ENCODE measurements around the gene BET1. TPM values are rescaled to one million over a fixed set of nuclear protein-coding genes. Genes with fewer than 3 reads are reported as not detected.

BET1 gene, protein sequence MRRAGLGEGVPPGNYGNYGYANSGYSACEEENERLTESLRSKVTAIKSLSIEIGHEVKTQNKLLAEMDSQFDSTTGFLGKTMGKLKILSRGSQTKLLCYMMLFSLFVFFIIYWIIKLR
- total RNA-seq (2021; ENCODE audit: unreplicated experiment) (17.2 TPM), Bru-seq, nascent RNA (percentile 86 among the genes with signal in this experiment), BruChase-seq, experiment 1, labeled RNA remaining after a 6-hour chase (percentile 84 among the genes with signal in this experiment), BruChase-seq, experiment 2, labeled RNA remaining after a 2-hour chase (percentile 80 among the genes with signal in this experiment)
- polyA plus RNA-seq (2012), result 8.6 and 9.2 TPM in 2 replicates
- long read RNA-seq, transcript BET1-201 (4 exons, 1,504 nt), result major isoform, 10 of 15 reads
- long read RNA-seq, partial matches to known transcripts, result 0 of 15 reads
- long read RNA-seq, other reads (novel, unspliced or antisense), result 5 of 15 reads

- CTCF ChIA-PET, result no interaction called here
- RAD21 ChIA-PET (ENCODE audit: low non-redundant PET in 1 of 2, low total read pairs in 2 of 2, uncharacterized antibody in 2 of 2, unreplicated experiment in 2 of 2), result no interaction called here
- peak within 1 kb of the TSS; percentile 95 for H2AFZ ChIP-seq (ENCODE audit: low read depth, low read length, poor library complexity, severe bottlenecking)
- TF ChIP-seq ATF3 (IDR thresholded peaks at IDR 0.05) (no peak), EZH2 (IDR thresholded peaks at IDR 0.05) (no peak), ZFX (IDR thresholded peaks at IDR 0.05) (peak; percentile 86), EGR1 (IDR thresholded peaks at IDR 0.05; ENCODE audit: low read depth) (no peak), ELF1 (IDR thresholded peaks at IDR 0.05; ENCODE audit: borderline replicate concordance, low read depth) (peak; percentile 22; the same call in 1 of the 2 replicates), TCF7L2 (IDR thresholded peaks at IDR 0.05; ENCODE audit: borderline replicate concordance, extremely low read depth, insufficient read depth, insufficient read length) (peak; percentile 10), SIN3A (IDR thresholded peaks at IDR 0.05; ENCODE audit: low read depth) (peak; percentile 68; the same call in 1 of the 2 replicates), SRF (IDR thresholded peaks at IDR 0.05; ENCODE audit: low read depth) (peak; percentile 92), EZH2phosphoT487 (IDR thresholded peaks at IDR 0.05; ENCODE audit: borderline replicate concordance) (no peak), MAX (IDR thresholded peaks at IDR 0.05) (peak; percentile 68), POLR2AphosphoS5 (IDR thresholded peaks at IDR 0.05; ENCODE audit: low read depth, low read length) (peak; percentile 87), POLR2A (IDR thresholded peaks at IDR 0.05; ENCODE audit: borderline replicate concordance, extremely low read depth, insufficient read depth, insufficient read length) (peak; percentile 48), SP1 (IDR thresholded peaks at IDR 0.05; ENCODE audit: low read depth) (peak; percentile 87), YY1 (IDR thresholded peaks at IDR 0.05; ENCODE audit: extremely low read depth, insufficient replicate concordance, low read depth, low read length) (peak; percentile 80), ZNF274 (IDR thresholded peaks at IDR 0.05; ENCODE audit: low read depth, low read length) (no peak)
- H3K4me2 ChIP-seq (ENCODE audit: low read length), result peak within 1 kb of the TSS; percentile 88
- H3K4me1 ChIP-seq (ENCODE audit: control insufficient read depth in 1 of 2, insufficient read depth in 2 of 2, low read length in 2 of 2), result peaks cover 3 to 17% of the 10 kb centered on the region in 2 experiments; a peak in 2 of 4 replicates
- intact Hi-C loops (cut with micrococcal nuclease), result no loop called here
- H3K4me3 ChIP-seq (replicated peaks in 1 of 2; ENCODE audit: low read depth in 1 of 2, low read length in 2 of 2), result peak within 1 kb of the TSS; percentile 70 to 88
- H3K9me3 ChIP-seq (ENCODE audit: control insufficient read depth in 1 of 2, insufficient read depth in 1 of 2, low read depth in 1 of 2, low read length in 2 of 2), result no peaks in the 10 kb centered on the region
- peak within 1 kb of the TSS; percentile 77 for H3K9ac ChIP-seq (ENCODE audit: low read length)
- no peaks in the 10 kb centered on the region for H3K36me3 ChIP-seq (ENCODE audit: control insufficient read depth in 1 of 2, insufficient read depth in 2 of 2, low read length in 2 of 2)
- DNase-seq (ENCODE audit: low read depth, low spot score) (peak; percentile 90), ATAC-seq (peak; percentile 93)
- no peaks in the 10 kb centered on the region for H4K20me1 ChIP-seq (ENCODE audit: insufficient read depth)
- H3K9me2 ChIP-seq (ENCODE audit: insufficient read depth), result no peaks in the 10 kb centered on the region
- peak within 1 kb of the TSS; percentile 29; the same call in 1 of the 2 replicates for H3K27ac ChIP-seq (ENCODE audit: low read depth, low read length)
- POLR2A ChIA-PET, result no interaction called here
- no TSS peak for BruUV-seq (replicated peaks)
- H3K27me3 ChIP-seq (ENCODE audit: insufficient read depth, low read length), result peaks cover 24% of the 10 kb centered on the region; the same call in 1 of the 2 replicates
- H3K79me2 ChIP-seq (ENCODE audit: insufficient read depth, low read length), result peaks cover 19% of the 10 kb centered on the region
Observed at GRCh38 chr7:94004024-94004951, at the start of gene BET1. BET1 (minus strand) TSS chr7:94004355; CDS start chr7:94004216, 139 bp downstream.

Measured in HCT116 (cell line).